Suppressor macrophage treated with lipopolysaccharide for 4 hours (primary cell): ENCODE results near the gene GMNC.
A peak's percentile ranks its signal among the peaks of the same experiment; 100 is the strongest.

Source experiments
- DNase-seq: peaks from one replicate; pipeline ENCODE4 v3.0.0-alpha.2; 2020

The GMNC gene

GRCh38 chr3:190847436-190847835 is 15.1 kb downstream of the GMNC start:
- no peak for DNase-seq

- no peak for DNase-seq
Observed at GRCh38 chr3:190840146-190840545, 22.3 kb downstream of the GMNC start.

GRCh38 chr3:190831225-190831624 is 31.3 kb downstream of the GMNC start:
- DNase-seq = no peak

DNA sequence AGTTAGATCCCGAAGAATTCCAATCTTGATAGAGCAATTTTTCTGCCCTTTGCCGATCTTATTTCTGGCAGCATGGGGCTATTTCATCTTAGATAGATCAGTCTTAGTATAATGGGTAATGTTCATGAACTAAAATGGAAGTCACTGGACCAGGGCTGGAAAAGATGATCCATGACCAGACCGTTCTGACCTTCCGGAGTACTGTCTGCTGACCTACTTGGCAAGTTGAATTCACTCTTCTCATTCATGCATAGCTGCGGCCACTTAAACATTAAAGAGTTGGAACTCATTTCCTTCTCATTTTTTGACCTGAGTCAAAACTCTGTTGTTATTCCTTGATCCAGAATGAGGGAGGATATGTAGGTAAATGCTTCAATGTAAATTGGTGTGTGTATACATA is 32.5 kb downstream of the GMNC start:
- no peak for DNase-seq

- DNase-seq = no peak
Observed at GRCh38 chr3:190826018-190826417, 36.5 kb downstream of the GMNC start.

- DNase-seq = peak; percentile 3
Observed at GRCh38 chr3:190825386-190826016, 37.0 kb downstream of the GMNC start.

GRCh38 chr3:190811775-190812480 is 50.6 kb downstream of the GMNC start:
- DNase-seq = peak; percentile 71

- DNase-seq = no peak
Observed at GRCh38 chr3:190810957-190811356, 51.5 kb downstream of the GMNC start.

DNA sequence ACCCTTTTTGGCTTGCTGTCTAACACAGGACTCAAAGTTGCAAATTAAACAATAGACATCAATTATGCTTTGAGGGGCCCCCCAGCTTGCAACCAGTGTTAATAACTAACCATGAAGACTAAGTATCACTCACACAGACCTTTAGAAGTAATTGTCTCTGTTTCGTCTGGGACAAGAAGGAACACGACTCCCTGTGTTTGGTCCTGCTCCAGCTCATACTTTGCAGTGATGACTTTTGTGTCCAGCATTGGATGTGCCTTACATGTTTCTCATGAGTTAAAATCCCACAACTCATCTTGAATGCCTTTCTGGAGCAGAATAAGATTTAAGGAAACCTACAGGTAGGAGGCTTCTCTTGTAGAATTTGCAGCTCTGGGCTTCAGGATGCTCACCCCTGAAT is 53.1 kb downstream of the GMNC start:
- no peak for DNase-seq

DNA sequence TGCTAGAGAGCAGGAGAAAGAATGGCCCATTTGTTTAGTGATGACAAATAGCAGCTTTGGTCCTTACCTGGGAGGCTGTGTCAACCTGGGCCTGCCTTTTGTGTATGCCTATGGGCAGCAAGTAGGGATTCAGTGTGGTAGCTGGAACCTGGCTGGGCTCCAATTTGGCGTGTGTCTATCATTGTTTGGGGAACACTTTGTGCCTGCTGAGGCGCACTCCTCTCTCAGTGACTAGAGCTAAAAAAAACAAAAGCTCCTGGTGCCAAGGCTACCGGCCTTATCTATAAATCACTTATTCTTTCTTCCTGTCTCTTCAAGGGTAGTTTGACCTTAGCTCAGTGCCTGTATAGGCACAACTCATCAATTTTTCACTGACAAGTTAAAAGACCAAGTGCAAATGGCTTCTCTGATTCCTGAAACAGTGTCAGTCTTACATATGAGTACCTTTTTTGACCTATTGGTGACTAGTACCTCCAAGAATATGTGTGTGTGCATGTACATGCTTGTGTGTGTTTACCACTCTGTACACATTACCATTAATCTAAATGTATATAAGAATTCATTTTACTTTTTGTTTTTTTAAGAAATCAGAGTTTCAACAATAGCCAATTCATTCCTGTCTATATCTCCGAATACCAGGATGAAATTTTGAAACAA is 54.6 kb downstream of the GMNC start:
- DNase-seq = no peak
